IPS-11a (cell line): ENCODE results near the gene NSUN7.
"Not testable (repeated sequence)": the region's sequence is repeated elsewhere in the genome, so short reads cannot be mapped to it uniquely, and the experiment has no call there.

Experiments used
- H3K4me3 ChIP-seq: one replicate; pipeline ENCODE4 v1.5.1; 2013; ENCODE audit warnings: low read depth, low read length, control low read depth

Gene NSUN7, protein sequence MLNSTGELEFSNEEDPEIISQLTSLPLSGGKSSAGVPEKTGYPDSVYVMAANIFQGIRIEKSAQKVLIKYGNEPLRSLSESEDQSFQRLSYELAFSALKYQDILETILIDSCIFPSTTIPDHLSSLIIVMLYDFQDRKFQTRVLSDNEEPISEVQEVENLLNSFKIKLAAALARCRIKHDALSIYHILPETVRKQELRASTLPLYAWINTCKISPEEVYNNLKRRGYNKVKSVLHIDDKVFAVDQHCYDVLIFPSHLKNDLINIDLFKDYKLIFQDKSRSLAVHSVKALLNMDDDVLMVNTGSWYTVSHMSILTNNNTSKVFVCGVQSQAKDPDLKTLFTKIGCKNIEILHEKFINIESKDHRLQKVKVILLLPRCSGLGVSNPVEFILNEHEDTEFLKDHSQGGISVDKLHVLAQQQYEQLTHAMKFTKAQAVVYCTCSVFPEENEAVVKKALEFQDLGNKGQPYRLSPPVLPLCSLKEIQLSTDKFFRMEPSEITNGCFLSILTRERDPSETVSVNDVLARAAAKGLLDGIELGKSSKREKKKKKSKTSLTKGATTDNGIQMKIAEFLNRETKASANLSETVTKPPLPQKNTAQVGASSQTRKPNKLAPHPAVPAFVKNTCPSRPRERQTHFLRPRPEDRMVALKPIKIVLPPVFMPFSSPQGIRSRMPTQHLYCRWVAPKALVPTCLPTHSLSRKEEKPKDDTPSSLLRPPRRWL

DNA sequence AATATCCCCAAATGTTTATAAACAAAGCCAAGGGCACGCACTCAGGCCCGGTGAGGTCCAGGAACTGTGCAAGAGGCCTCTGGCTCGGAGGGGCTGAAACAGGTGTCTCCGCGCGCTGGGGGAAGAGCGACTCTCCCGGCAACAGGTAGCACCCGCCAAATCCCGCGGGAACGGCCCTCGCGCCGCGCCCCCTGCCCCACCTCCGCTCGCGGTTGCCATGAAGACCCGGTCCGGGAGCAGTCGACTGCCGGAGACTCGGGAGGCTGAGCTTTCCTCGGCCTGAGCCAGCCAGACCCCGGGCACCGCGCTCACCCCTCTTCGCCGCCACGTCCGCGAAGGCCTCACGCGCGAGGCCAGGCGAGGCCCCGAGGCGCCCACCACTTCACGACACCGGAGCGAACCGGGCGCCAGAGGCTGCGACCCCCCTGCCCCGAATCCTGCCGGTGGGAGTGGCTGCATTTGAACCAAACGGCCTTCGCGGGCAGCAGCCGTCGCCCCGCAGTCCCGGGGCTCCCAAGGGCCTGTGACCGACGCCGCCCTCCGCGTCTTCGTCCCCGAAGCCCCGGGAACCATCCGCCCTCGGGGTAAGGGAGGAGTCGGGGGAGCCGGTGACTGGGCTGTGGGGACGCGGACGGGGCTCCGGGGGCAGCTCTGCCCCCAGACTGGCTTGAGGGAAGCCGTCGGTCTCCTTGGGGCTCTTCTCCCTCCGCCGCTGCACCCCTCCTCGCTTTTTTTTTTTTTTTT, at the start of gene NSUN7:
Gene NSUN7, plus strand, starts transcription at position 239 of the 744 bp plus-strand sequence. CDS start 739 bp downstream, outside the sequence.
- peak within 1 kb of the TSS; percentile 88 for H3K4me3 ChIP-seq

- no peak overlapping the region for H3K4me3 ChIP-seq
These were observed 47.5 kb upstream of the NSUN7 start for GRCh38 chr4:40702137-40702799.

DNA sequence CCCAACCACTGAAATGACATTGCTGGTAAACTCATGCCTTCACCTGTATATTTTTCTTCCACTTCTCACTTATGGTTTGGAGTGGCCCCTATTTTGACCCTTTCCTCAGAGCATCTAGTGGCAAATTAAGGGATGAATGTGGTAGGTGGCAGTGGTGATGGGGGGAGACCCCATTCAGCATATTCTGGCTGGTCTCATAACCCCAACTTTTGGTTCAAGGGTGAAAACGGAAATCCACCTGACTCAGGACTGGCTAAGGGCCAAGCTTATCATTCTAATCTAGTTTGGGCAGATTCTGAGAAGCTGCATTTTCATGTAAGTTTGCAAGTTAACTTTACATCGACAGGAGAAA, 47.0 kb upstream of the NSUN7 start:
- no peak overlapping the region for H3K4me3 ChIP-seq

- H3K4me3 ChIP-seq: no peak overlapping the region
These were observed 45.7 kb upstream of the NSUN7 start for GRCh38 chr4:40704073-40704472.

DNA sequence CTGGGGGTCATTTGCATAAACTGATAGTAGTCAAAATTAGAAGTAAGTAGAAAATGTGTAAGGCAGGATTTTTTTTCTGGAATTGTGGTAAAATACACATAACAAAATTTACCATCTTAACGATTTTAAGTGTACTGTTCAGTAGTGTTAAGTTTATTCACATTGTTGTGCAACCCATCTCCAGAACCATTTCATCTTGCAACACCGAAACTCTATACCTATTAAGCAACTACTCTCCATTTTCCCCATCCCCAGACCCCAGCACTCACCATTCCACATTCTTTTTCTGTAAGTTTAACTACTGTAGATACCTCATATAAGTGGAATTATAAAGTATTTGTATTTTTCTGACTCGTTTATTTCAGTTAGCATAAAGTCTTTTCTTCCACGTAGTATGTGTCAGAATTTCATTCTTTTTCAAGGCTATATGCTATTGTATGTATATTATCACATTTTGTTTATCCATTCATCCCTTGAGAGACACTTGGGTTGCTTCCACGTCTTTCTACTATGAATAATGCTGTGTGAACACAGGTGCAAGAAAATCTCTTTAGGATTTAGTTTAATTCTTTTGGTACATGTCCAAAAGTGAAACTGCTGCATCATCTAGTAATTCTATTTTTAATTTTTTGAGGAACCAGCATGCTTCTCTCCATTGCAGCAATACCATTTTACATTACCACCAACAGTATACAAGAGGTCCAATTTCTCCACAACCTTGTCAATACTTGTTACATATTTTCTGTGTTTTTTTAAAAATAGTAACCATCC, 39.1 kb upstream of the NSUN7 start:
- H3K4me3 ChIP-seq: no peak overlapping the region

DNA sequence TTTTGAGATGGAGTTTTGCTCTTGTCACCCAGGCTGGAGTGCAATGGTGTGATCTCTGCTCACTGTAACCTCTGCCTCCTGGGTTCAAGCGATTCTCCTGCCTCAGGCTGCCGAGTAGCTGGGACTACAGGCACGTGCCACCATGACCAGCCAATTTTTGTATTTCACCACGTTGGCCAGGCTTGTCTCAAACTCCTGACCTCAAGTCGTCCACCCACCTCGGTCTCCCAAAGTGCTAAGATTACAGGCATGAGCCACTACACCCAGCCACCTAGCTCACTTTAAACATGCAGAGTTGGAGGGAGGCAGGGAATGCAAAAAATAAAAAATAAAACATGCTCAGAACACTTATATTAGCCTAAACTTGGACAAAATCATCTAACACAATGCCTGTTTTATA, 36.8 kb upstream of the NSUN7 start:
- H3K4me3 ChIP-seq: not testable (repeated sequence)

DNA sequence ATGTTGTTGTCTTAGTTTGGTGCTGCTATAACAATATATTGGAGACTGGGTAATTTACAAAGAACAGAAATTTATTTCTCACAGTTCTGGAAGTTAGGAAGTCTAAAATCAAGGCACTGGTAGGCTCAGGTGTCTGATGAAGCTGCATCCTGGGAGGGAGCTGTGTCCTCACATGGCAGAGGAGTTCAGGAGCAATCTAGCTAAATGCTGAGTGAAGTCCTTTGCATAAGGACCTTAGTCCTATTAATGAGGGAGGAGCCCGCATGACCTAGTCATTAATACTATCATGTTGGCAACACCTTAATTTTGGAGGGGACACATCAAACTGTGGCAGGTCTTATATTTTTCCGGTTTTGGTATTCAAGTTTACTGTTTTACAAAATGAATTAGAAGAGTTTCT, 36.0 kb upstream of the NSUN7 start:
- no peak overlapping the region for H3K4me3 ChIP-seq

GRCh38 chr4:40718586-40718985, 31.2 kb upstream of the NSUN7 start:
- H3K4me3 ChIP-seq: no peak overlapping the region

- H3K4me3 ChIP-seq: no peak overlapping the region
These were observed 30.6 kb upstream of the NSUN7 start for GRCh38 chr4:40719008-40719623.

DNA sequence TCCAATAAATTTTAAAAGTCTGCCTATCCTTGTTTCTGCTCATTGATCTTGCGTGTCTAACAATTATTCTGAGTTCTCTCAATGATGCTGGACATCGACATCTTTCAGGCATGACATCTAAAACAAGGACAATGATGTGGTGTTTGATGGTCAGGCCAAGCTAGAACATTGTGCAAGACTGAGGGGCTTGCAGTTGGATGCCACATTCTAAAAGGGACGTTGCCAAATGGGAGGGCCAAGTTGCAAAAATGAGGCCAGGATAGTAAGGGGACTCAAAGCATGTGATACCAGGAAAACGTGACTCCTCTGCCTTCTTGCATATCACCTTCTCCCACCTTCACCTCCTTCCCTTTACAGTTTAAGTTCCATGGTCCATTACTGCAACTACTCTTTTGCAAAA, 29.4 kb upstream of the NSUN7 start:
- H3K4me3 ChIP-seq: no peak overlapping the region

GRCh38 chr4:40720916-40721315, 28.8 kb upstream of the NSUN7 start:
- no peak overlapping the region for H3K4me3 ChIP-seq

DNA sequence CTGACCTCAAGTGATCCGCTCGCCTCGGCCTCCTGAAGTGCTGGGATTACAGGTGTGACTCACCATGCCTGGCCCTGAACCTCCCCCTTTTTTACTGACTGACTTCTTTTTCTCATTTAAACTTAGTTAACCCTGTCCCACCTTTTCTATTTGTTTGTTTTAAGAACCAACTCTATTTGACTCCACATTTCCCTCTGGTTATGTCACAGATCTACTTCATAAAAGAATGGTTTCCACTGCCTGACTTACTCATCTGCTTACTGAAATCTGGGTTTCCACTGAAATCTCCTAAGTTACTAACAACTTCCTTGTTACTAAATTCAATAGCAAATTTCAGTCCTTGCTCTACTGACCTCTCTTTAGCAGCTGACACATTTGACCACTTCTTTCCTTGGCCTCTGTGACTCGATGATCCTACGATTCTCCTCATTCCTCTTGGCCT, 28.0 kb upstream of the NSUN7 start:
- H3K4me3 ChIP-seq: no peak overlapping the region

DNA sequence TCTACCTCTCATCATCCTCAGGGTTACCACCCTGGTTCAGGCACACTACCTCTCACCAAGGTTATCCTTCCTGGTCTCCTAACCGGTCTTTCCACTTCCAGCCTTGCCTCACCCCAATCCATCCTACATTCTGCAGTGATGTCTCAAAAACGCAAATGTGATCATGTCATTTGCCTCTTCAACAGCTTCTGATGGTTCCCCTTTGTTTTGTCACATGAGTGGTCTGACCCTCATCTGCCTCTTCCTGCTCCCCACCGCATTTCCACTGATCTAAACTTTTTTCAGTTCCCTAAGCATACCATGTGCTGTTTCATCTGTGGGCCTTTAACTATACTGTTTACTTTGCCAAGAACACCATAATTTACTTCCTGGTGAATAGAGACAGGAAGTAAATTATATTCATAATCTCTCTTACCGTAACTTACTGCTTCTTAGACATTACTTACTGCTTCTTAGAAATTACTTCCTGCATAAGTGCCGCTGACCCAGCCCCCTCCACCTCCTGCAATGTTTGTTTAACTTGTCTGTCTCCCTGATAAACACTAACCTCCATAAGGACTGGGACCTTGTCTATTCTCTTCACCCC, 27.1 kb upstream of the NSUN7 start:
- H3K4me3 ChIP-seq: no peak overlapping the region

- H3K4me3 ChIP-seq: no peak overlapping the region
These were observed 26.0 kb upstream of the NSUN7 start for GRCh38 chr4:40723728-40724127.

- H3K4me3 ChIP-seq: no peak overlapping the region
These were observed 21.4 kb upstream of the NSUN7 start for GRCh38 chr4:40728333-40728732.

DNA sequence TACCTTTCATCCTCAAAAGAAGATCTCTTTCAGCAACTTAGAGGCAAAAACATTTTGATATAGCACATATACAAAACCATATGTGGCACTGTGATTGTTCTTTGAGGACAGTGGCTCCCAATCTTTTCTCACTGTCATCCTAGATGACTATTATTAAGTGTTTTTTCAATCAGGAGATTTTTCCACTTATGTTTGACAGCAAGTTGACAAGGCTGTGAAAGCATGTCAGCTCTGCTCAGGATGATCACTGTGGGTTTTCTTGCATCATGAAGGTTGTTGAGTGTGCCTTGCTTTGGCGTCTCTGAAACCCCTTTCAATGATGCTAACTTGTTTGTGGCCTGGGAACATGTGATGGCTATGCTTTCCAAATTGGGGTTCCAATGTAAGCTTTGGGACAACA, 20.2 kb upstream of the NSUN7 start:
- no peak overlapping the region for H3K4me3 ChIP-seq

DNA sequence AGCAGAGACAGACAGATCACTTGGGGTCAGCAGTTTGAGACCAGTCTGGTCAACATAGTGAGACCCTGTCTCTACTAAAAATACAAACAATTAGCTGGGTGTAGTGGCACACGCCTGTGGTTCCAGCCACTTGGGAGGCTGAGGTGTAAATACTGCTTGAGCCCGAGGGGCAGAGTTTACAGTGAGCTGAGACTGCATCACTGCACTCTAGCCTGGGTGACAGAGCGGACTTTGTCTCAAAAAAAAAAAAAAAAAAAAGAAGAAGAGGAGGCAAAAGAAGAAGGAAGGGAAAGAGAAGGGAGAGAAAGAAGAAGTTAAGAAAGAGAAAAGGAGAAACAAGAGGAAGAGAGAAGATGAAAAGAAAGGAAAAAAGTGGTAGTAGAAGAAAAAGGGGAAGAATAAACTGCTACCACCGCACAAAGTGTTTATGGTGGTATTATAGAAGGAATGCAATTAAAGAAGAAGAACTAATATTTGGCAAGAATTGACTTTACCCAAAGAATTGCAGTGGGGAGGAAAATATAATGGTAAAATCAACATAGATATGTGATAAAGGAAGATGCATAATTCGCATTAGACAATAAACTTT, 19.6 kb upstream of the NSUN7 start:
- H3K4me3 ChIP-seq: no peak overlapping the region

DNA sequence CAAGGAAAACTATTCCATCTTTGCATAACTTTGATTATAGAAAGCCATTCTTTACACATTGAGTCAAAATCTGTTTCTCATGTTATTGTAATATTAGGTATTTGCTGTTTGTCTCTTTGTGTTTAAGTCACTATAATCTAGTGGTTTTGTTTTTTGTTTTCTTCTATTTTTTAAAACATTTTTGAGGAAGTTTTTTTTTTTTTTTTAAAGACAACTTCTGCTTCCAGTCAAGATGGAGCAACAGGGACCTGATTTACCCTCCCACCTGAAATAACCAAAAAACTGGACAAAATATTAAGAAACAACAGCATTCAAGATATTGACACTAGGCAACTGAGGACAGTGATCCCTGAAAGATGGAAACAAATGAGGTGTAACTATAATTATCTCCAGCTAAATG, 18.4 kb upstream of the NSUN7 start:
- no peak overlapping the region for H3K4me3 ChIP-seq

DNA sequence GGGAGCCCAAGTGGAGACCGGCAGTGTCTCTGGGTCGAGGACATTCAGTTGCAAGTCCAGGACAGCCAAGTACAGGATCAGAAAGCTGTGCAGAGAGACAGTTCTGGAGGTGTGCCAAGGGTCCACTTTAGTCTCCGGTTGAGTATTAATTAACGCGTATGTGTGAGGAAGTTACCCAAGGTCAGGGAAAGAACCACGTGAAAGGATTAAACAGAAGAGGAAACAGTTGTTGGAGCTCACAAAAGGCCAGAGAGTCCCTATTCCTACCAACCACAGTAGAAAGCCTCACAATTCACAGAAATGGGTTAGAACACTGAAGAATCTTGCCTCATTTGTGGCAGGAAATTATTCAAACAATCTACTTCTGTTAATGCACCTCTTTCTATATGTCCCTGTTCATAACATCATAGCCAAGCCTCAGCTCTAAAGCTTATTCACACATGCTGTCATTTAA, 17.9 kb upstream of the NSUN7 start:
- no peak overlapping the region for H3K4me3 ChIP-seq
